ENCODE measurements around the gene CSNK1A1.

CSNK1A1 gene

DNA sequence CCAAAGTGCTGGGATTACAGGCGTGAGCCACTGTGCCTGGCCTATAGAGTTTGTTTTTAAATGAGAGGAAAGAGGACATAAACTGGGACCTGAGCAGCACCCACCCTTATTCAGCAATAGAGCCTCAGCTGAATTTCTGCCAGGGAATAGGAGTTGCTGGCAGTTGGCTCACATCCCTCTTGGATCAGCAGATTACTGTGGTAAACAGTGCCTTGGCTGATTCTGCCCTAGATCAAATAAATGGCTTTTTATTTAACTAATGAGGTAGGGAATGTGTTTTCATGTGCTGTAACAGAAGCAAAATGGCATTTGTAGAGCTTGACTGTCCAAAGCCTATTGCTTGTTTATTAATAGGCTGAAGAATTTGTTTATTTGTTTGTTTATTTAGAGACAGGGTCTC, 32.2 kb upstream of the CSNK1A1 start:
- no peak for TF ChIP-seq CTCF (IDR thresholded peaks at IDR 0.05; ENCODE audit: borderline replicate concordance, control extremely low read depth, extremely low read depth, insufficient read depth, missing control alignments)
- in situ Hi-C loops (cut with MboI; ENCODE audit: low sequenced_read_pairs, unreplicated experiment): no loop called here
- no peak for DNase-seq (ENCODE audit: low spot score)

DNA sequence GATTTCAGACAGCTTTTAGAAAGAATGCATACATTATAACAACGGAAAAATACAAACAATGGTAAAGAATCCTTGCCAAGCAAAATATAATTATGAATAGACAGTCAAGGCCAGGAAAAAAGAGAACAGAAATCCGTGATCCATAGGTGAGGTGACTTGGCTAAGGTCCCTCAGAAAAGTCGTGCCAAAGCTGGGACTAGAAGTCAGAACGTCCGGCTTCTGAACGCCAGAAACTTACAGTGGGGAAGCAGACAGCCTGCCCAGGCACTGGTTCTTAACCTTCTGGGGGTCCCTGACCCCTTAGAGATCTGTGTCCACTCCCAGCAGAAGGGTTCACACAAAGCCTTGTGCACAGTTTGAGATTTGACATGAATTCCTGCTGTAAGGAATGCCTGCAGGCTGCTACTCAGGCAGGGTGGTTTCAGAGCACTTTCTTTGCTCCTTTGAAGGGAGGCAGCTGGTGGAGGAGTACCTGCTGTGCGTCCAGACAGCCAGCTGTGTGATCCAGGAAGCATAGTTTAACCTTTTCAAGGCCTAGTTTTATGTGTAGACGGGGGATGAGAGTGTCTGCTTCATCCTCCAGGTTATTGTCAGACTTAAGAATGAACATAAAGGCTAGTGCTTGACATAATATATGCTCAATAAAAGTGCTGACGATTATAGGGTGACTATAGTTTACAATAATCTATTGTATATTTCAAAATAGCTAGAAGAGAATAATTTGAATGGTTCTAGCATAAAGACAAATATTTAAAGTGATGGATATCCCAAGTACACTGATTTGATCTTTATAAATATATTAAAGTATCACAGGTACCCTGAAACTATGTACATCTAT, 30.9 kb upstream of the CSNK1A1 start:
- in situ Hi-C loops (cut with MboI; ENCODE audit: low sequenced_read_pairs, unreplicated experiment): no loop called here
- no peak for TF ChIP-seq CTCF (IDR thresholded peaks at IDR 0.05; ENCODE audit: borderline replicate concordance, control extremely low read depth, extremely low read depth, insufficient read depth, missing control alignments)
- no peak for DNase-seq (ENCODE audit: low spot score)

DNA sequence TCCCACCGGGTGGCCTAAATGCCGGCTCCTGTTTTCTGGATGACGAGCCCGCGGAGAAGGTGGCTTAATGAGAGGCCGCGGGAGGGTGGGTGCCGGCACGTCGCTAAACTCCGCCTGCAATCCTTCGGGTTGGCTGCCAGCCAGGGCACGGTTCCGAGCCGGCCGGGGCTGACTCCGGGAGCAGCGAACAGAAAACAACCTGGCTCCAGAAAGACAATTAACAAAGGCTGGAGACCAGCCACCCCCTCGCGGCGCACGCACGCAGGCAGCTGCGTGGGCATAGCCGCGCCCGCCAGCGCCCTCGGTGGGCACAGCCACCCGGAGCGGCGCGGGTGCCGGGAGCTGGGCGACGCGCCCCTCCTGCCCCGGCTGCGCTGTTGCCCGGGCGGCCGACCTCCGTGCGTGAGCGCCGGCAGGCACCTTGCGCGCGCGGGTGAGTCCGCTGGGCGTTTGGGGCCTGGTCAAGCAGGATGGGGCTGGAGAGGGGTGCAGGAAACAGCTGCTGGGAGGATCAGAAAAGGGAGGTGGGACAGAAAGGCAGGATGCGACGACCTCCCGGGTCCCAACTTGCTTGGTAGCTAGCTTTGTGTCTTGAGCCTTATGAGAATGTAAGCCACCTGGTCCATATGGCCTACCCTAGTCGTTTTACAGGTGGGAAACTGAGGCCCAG, 30.1 kb upstream of the CSNK1A1 start, which contains the start of gene ARHGEF37:
ARHGEF37 (plus strand) TSS at position 307 of the 670 bp plus-strand sequence. CDS start 16,272 bp downstream, outside the sequence.
- no peak for TF ChIP-seq CTCF (IDR thresholded peaks at IDR 0.05; ENCODE audit: borderline replicate concordance, control extremely low read depth, extremely low read depth, insufficient read depth, missing control alignments)
- DNase-seq (ENCODE audit: low spot score): peak; percentile 26
- in situ Hi-C loops (cut with MboI; ENCODE audit: low sequenced_read_pairs, unreplicated experiment): no loop called here

DNA sequence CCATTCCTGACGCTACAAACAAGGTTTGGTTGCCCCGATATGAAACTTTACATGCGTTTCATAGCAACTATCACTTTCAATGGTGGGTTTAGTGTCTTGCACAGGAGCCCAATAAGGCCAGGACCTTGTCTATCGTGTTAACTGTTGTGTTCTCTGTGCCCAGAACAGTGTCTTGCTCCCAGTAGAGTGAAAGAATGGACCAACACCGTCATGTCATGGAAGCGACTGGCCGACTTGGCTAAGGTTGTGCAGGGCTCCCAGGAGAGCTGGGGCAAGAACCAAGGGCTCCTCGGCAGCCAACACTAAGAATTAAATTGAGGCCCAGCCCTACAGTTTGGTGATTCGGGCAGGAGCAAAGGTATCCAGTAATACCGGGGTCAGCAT, 29.6 kb upstream of the CSNK1A1 start:
- in situ Hi-C loops (cut with MboI; ENCODE audit: low sequenced_read_pairs, unreplicated experiment): no loop called here
- TF ChIP-seq CTCF (IDR thresholded peaks at IDR 0.05; ENCODE audit: borderline replicate concordance, control extremely low read depth, extremely low read depth, insufficient read depth, missing control alignments): no peak

GRCh38 chr5:149578896-149579295, 27.7 kb upstream of the CSNK1A1 start:
- in situ Hi-C loops (cut with MboI; ENCODE audit: low sequenced_read_pairs, unreplicated experiment): no loop called here
- DNase-seq (ENCODE audit: low spot score): no peak
- no peak for TF ChIP-seq CTCF (IDR thresholded peaks at IDR 0.05; ENCODE audit: borderline replicate concordance, control extremely low read depth, extremely low read depth, insufficient read depth, missing control alignments)

More for the DNA sequence above, 29.6 kb upstream of the CSNK1A1 start:
- DNase-seq (ENCODE audit: low spot score): no peak

- no peak for DNase-seq (ENCODE audit: low spot score)
- in situ Hi-C loops (cut with MboI; ENCODE audit: low sequenced_read_pairs, unreplicated experiment): no loop called here
- no peak for TF ChIP-seq CTCF (IDR thresholded peaks at IDR 0.05; ENCODE audit: borderline replicate concordance, control extremely low read depth, extremely low read depth, insufficient read depth, missing control alignments)
These were observed 24.8 kb upstream of the CSNK1A1 start for GRCh38 chr5:149576021-149576420.
